Hepatocyte (in vitro differentiated cells): ENCODE measurements around the gene KCNQ1.

ENCODE experiments used
- EZH2 ChIP-seq: fragments of 200-600 bp; sonication (generic); IDR thresholded peaks from 2 replicates; pipeline ENCODE4 v1.6.1; 2016; ENCODE audit warnings: antibody characterized with exemption, mild to moderate bottlenecking, borderline replicate concordance
- EZH2phosphoT487 ChIP-seq: fragments of 200-600 bp; sonication (generic); IDR thresholded peaks from one replicate; pipeline ENCODE4 v1.6.1; 2018; ENCODE audit warnings: antibody characterized with exemption, mild to moderate bottlenecking, low read depth, moderate library complexity; ENCODE audit not compliant: unreplicated experiment, severe bottlenecking
- TF ChIP-seq, protein P1 (sequence below): fragments of 200-600 bp; sonication (generic); IDR thresholded peaks from 2 replicates; pipeline ENCODE4 v1.5.1; 2016; ENCODE audit warnings: antibody characterized with exemption, mild to moderate bottlenecking; ENCODE audit not compliant: poor library complexity

- TF ChIP-seq, protein P1, sequence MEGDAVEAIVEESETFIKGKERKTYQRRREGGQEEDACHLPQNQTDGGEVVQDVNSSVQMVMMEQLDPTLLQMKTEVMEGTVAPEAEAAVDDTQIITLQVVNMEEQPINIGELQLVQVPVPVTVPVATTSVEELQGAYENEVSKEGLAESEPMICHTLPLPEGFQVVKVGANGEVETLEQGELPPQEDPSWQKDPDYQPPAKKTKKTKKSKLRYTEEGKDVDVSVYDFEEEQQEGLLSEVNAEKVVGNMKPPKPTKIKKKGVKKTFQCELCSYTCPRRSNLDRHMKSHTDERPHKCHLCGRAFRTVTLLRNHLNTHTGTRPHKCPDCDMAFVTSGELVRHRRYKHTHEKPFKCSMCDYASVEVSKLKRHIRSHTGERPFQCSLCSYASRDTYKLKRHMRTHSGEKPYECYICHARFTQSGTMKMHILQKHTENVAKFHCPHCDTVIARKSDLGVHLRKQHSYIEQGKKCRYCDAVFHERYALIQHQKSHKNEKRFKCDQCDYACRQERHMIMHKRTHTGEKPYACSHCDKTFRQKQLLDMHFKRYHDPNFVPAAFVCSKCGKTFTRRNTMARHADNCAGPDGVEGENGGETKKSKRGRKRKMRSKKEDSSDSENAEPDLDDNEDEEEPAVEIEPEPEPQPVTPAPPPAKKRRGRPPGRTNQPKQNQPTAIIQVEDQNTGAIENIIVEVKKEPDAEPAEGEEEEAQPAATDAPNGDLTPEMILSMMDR: no peak
- TF ChIP-seq EZH2 (no peak), EZH2phosphoT487 (no peak)
These were observed 301.8 kb downstream of the KCNQ1 start for GRCh38 chr11:2746401-2747247.
